Neural progenitor cell (in vitro differentiated cells): ENCODE measurements around the gene SLC12A9. TPM values are rescaled to one million over a fixed set of nuclear protein-coding genes. Genes with fewer than 3 reads are reported as not detected.
"Not testable (repeated sequence)": the region's sequence is repeated elsewhere in the genome, so short reads cannot be mapped to it uniquely, and the experiment has no call there.

Experiments
- DNase-seq: peaks from one replicate; pipeline ENCODE4 v3.0.0-alpha.2; 2016; ENCODE audit warnings: low spot score
- H2AFZ ChIP-seq: fragments of 200-600 bp; sonication (generic); replicated peaks from 2 replicates; pipeline ENCODE4 v1.6.1; 2016; ENCODE audit warnings: antibody characterized with exemption
- H3F3A ChIP-seq: fragments of 200-600 bp; sonication (generic); 2 replicates; pipeline ENCODE4 v1.6.1; 2016; ENCODE audit warnings: antibody characterized with exemption, low read depth
- H3K27ac ChIP-seq: fragments of 200-600 bp; sonication (generic); 2 replicates; pipeline ENCODE4 v1.5.1; 2016; ENCODE audit warnings: mild to moderate bottlenecking
- H3K27me3 ChIP-seq: fragments of 200-600 bp; sonication (generic); 2 replicates; pipeline ENCODE4 v1.6.1; 2016; ENCODE audit warnings: mild to moderate bottlenecking, moderate library complexity
- H3K36me3 ChIP-seq: fragments of 200-600 bp; sonication (generic); 2 replicates; pipeline ENCODE4 v1.5.1; 2016
- H3K4me1 ChIP-seq: fragments of 200-600 bp; sonication (generic); 2 replicates; pipeline ENCODE4 v1.6.1; 2016; ENCODE audit warnings: mixed run types
- H3K4me2 ChIP-seq: fragments of 200-600 bp; sonication (generic); 2 replicates; pipeline ENCODE4 v1.6.1; 2016
- H3K4me3 ChIP-seq: fragments of 200-600 bp; sonication (generic); 2 replicates; pipeline ENCODE4 v1.5.1; 2016
- H3K79me2 ChIP-seq: fragments of 200-600 bp; sonication (generic); 2 replicates; pipeline ENCODE4 v1.6.1; 2016; ENCODE audit warnings: low read depth
- H3K9ac ChIP-seq: fragments of 200-600 bp; sonication (generic); 2 replicates; pipeline ENCODE4 v1.6.1; 2016
- H3K9me3 ChIP-seq: fragments of 200-600 bp; sonication (generic); 2 replicates; pipeline ENCODE4 v1.5.1; 2016; ENCODE audit warnings: low read depth
- H4K20me1 ChIP-seq: fragments of 200-600 bp; sonication (generic); 2 replicates; pipeline ENCODE4 v1.6.1; 2016; ENCODE audit warnings: low read depth
- H3K27ac Mint-ChIP-seq: 3 replicates; pipeline ENCODE4 v1.8.0; 2021; ENCODE audit warnings: mixed read lengths
- H3K27me3 Mint-ChIP-seq: 2 replicates; pipeline ENCODE4 v1.8.0; 2022; ENCODE audit warnings: low read depth, mild to moderate bottlenecking, inconsistent platforms, moderate library complexity, mixed read lengths; ENCODE audit not compliant: insufficient read depth
- H3K36me3 Mint-ChIP-seq: 3 replicates; pipeline ENCODE4 v1.8.0; 2021; ENCODE audit warnings: mixed read lengths
- H3K4me1 Mint-ChIP-seq: 3 replicates; pipeline ENCODE4 v1.8.0; 2021; ENCODE audit warnings: mixed read lengths
- H3K4me3 Mint-ChIP-seq: 3 replicates; pipeline ENCODE4 v1.8.0; 2021; ENCODE audit warnings: mild to moderate bottlenecking, moderate library complexity, mixed read lengths
- H3K9me3 Mint-ChIP-seq: 3 replicates; pipeline ENCODE4 v1.8.0; 2020; ENCODE audit warnings: mixed read lengths
- EZH2 ChIP-seq: fragments of 200-600 bp; sonication (generic); IDR thresholded peaks from 2 replicates; pipeline ENCODE4 v1.6.1; 2017; ENCODE audit warnings: antibody characterized with exemption, mild to moderate bottlenecking, moderate library complexity
- EZH2phosphoT487 ChIP-seq: fragments of 200-600 bp; sonication (generic); IDR thresholded peaks from 2 replicates; pipeline ENCODE4 v1.6.1; 2017; ENCODE audit warnings: antibody characterized with exemption
- total RNA-seq: library from RNA; depleted of rRNA; stranded (reverse); fragments of >200 nt; gene quantifications from 2 replicates; pipeline ENCODE4 v1.2.3, GENCODE V29; 2015; ENCODE audit warnings: low replicate concordance
- TF ChIP-seq, protein P1 (sequence below): fragments of 200-600 bp; sonication (generic); IDR thresholded peaks from 2 replicates; pipeline ENCODE4 v1.5.1; 2017; ENCODE audit warnings: antibody characterized with exemption, mild to moderate bottlenecking

Gene SLC12A9
- total RNA-seq, 1 donor from 2014 or later: 3.5 TPM

GRCh38 chr7:100854146-100854895, 1.8 kb downstream of the SLC12A9 start:
- no peak for DNase-seq
- no peak overlapping the region for H3K4me2 ChIP-seq
- TF ChIP-seq EZH2: no peak
- TF ChIP-seq, protein P1, sequence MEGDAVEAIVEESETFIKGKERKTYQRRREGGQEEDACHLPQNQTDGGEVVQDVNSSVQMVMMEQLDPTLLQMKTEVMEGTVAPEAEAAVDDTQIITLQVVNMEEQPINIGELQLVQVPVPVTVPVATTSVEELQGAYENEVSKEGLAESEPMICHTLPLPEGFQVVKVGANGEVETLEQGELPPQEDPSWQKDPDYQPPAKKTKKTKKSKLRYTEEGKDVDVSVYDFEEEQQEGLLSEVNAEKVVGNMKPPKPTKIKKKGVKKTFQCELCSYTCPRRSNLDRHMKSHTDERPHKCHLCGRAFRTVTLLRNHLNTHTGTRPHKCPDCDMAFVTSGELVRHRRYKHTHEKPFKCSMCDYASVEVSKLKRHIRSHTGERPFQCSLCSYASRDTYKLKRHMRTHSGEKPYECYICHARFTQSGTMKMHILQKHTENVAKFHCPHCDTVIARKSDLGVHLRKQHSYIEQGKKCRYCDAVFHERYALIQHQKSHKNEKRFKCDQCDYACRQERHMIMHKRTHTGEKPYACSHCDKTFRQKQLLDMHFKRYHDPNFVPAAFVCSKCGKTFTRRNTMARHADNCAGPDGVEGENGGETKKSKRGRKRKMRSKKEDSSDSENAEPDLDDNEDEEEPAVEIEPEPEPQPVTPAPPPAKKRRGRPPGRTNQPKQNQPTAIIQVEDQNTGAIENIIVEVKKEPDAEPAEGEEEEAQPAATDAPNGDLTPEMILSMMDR: no peak
- no peak for TF ChIP-seq EZH2phosphoT487
- H3K9ac ChIP-seq: no peak overlapping the region
- H3K4me3 ChIP-seq: no peak overlapping the region
- H3K36me3 ChIP-seq: no peaks in the 10 kb centered on the region
- no peak overlapping the region for H3K27ac ChIP-seq
- peak overlapping the region; percentile 24 for H3K4me3 Mint-ChIP-seq
- H3K79me2 ChIP-seq: peaks cover 23% of the 10 kb centered on the region
- no peaks in the 10 kb centered on the region for H3K36me3 Mint-ChIP-seq
- no peak overlapping the region for H2AFZ ChIP-seq
- no peak overlapping the region for H3K27ac Mint-ChIP-seq
- peaks cover 5% of the 10 kb centered on the region for H3K27me3 Mint-ChIP-seq
- peaks cover 7% of the 10 kb centered on the region for H3K4me1 Mint-ChIP-seq
- no peaks in the 10 kb centered on the region for H3K9me3 ChIP-seq
- H3K9me3 Mint-ChIP-seq: no peaks in the 10 kb centered on the region
- peaks cover 6% of the 10 kb centered on the region for H4K20me1 ChIP-seq
- peaks cover 3% of the 10 kb centered on the region for H3F3A ChIP-seq
- H3K27me3 ChIP-seq: peaks cover 5% of the 10 kb centered on the region
- H3K4me1 ChIP-seq: peaks cover 10% of the 10 kb centered on the region

- not testable (repeated sequence) for H3K27ac Mint-ChIP-seq, H3F3A ChIP-seq, H3K4me2 ChIP-seq, H3K36me3 ChIP-seq, H4K20me1 ChIP-seq, H3K27me3 ChIP-seq, H3K27me3 Mint-ChIP-seq, H3K27ac ChIP-seq, H3K4me3 ChIP-seq, DNase-seq, H2AFZ ChIP-seq, H3K9ac ChIP-seq, H3K4me3 Mint-ChIP-seq, H3K9me3 ChIP-seq, H3K4me1 Mint-ChIP-seq, H3K36me3 Mint-ChIP-seq, H3K9me3 Mint-ChIP-seq
- Histone ChIP-seq H3K79me2 (peaks cover 23% of the 10 kb centered on the region), H3K4me1 (peaks cover 10% of the 10 kb centered on the region)
Observed at GRCh38 chr7:100854899-100855298, 2.4 kb downstream of the SLC12A9 start.

DNA sequence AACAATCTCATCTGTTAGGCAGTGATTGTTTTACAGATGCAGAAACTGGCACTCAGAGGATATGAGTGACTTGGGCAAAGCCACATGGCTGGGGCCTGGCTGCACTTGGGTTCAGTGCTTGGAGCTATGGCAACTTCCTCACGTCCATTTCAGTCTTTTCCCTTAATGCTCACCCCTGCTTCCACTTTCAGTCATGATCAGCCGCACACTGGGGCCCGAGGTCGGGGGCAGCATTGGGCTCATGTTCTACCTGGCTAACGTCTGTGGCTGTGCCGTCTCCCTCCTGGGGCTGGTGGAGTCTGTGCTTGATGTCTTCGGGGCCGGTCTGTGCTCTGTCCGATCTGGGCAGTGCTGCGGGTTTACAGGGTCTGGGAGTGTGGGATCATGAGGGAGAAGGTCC, 3.0 kb downstream of the SLC12A9 start:
- H3K36me3 ChIP-seq: no peaks in the 10 kb centered on the region
- peaks cover 10% of the 10 kb centered on the region for H3K4me1 ChIP-seq
- peaks cover 23% of the 10 kb centered on the region for H3K79me2 ChIP-seq
- no peak overlapping the region for H3K4me3 ChIP-seq
- H3K27ac Mint-ChIP-seq: no peak overlapping the region
- peaks cover 6% of the 10 kb centered on the region for H4K20me1 ChIP-seq
- TF ChIP-seq, protein P1: no peak
- no peak for TF ChIP-seq EZH2
- no peak for TF ChIP-seq EZH2phosphoT487
- peaks cover 5% of the 10 kb centered on the region for H3K27me3 ChIP-seq
- no peak overlapping the region for H3K27ac ChIP-seq
- H3K27me3 Mint-ChIP-seq: peaks cover 2% of the 10 kb centered on the region
- no peak overlapping the region for H2AFZ ChIP-seq
- H3K36me3 Mint-ChIP-seq: peaks cover 3% of the 10 kb centered on the region
- peaks cover 3% of the 10 kb centered on the region for H3F3A ChIP-seq
- no peak overlapping the region for H3K4me3 Mint-ChIP-seq
- H3K4me2 ChIP-seq: no peak overlapping the region
- H3K9ac ChIP-seq: no peak overlapping the region
- no peak for DNase-seq
- no peaks in the 10 kb centered on the region for H3K9me3 ChIP-seq
- H3K9me3 Mint-ChIP-seq: no peaks in the 10 kb centered on the region
- peaks cover 7% of the 10 kb centered on the region for H3K4me1 Mint-ChIP-seq

DNA sequence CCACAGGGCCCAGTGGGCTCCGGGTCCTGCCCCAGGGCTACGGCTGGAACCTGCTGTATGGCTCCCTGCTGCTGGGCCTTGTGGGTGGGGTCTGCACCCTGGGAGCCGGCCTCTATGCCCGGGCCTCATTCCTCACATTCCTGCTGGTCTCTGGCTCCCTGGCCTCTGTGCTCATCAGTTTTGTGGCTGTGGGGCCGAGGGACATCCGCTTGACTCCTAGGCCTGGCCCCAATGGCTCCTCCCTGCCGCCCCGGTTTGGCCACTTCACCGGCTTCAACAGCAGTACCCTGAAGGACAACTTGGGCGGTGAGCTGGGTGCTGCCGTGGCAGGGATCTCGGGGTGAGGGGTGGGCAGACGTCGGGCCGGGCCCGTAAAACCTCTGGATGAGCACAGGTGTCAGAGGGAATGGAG, 4.4 kb downstream of the SLC12A9 start:
- Histone ChIP-seq H3K4me1 (peaks cover 10% of the 10 kb centered on the region), H2AFZ (no peak overlapping the region), H3K4me2 (no peak overlapping the region), H3K27ac (no peak overlapping the region), H3K27me3 (peaks cover 5% of the 10 kb centered on the region), H3F3A (peaks cover 3% of the 10 kb centered on the region), H3K4me3 (no peak overlapping the region), H3K9me3 (no peaks in the 10 kb centered on the region), H3K36me3 (no peaks in the 10 kb centered on the region), H4K20me1 (peaks cover 6% of the 10 kb centered on the region), H3K9ac (peak overlapping the region; percentile 45), H3K79me2 (peaks cover 23% of the 10 kb centered on the region)
- peaks cover 3% of the 10 kb centered on the region for H3K36me3 Mint-ChIP-seq
- peaks cover 2% of the 10 kb centered on the region for H3K27me3 Mint-ChIP-seq
- DNase-seq: peak; percentile 20
- peaks cover 5% of the 10 kb centered on the region for H3K4me1 Mint-ChIP-seq
- TF ChIP-seq, protein P1: no peak
- TF ChIP-seq EZH2 (no peak), EZH2phosphoT487 (no peak)
- no peak overlapping the region for H3K4me3 Mint-ChIP-seq
- H3K27ac Mint-ChIP-seq: no peak overlapping the region
- no peaks in the 10 kb centered on the region for H3K9me3 Mint-ChIP-seq
